ENCODE data around the gene DDX54.

The DDX54 gene

DNA sequence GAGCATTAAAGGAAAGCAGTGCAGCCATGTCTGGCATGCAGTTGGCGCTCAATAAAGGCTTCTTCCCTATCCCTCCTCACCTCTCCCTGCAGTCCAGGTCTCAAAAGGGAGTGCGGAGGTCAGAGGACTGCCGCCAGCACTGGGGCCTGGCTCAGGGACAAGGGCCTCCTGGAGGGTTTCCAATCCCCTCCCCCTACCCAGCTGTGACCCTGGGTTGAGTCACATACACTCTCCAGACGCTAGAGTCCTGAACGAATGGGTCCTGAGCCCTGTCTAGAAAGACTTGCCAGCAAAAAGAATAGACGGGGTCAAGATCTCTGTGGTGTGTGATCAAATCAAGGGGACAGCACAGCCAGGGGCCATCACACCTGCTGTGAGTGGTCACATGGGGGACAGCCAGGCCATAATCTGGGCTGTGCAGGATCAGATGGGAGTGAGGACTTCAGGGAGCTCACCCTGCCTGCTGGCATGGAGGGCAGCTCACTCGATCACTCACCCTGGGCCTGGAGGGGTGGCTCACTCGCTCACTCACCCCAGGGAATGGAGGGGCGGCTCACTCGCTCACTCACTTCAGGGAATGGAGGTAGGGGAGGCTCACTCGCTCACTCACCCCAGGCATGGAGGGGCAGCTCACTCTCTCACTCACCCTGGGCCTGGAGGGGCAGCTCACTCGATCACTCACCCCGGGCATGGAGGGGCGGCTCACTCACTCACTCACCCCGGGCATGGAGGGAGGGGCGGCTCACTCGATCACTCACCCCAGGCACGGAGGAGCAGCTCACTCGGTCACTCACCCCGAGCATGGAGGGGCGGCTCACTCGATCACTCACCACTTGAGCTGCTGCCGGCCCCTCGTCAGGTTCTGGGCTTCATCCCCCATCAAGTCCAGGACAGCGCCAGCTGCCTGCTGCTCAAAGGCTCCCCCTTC, 22.9 kb downstream of the DDX54 start:
- DNase-seq (ENCODE audit: low spot score), result no peak

GRCh38 chr12:113161415-113162016, 23.8 kb downstream of the DDX54 start:
- peak; percentile 78 for DNase-seq (ENCODE audit: low spot score)

DNA sequence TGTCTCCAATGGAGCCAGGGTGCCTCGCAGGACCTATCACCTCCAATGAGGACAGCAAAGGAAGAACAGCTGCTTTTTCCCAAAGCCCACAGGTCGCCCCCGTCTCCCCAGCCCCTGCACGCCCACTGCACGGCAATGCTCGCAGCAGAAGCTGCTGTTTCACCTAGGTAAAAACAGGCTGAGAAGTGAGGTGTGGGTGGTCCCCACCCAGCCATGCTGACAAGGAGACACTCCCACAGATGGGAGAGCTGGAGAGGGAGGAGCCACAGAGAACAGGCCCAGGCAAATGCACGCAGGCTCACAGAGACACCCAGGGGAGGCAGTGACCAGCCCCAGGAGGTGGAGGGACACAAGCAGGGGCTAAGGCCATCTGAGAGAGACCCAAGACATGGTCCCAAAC, 25.3 kb downstream of the DDX54 start:
- DNase-seq (ENCODE audit: low spot score), result no peak

DNA sequence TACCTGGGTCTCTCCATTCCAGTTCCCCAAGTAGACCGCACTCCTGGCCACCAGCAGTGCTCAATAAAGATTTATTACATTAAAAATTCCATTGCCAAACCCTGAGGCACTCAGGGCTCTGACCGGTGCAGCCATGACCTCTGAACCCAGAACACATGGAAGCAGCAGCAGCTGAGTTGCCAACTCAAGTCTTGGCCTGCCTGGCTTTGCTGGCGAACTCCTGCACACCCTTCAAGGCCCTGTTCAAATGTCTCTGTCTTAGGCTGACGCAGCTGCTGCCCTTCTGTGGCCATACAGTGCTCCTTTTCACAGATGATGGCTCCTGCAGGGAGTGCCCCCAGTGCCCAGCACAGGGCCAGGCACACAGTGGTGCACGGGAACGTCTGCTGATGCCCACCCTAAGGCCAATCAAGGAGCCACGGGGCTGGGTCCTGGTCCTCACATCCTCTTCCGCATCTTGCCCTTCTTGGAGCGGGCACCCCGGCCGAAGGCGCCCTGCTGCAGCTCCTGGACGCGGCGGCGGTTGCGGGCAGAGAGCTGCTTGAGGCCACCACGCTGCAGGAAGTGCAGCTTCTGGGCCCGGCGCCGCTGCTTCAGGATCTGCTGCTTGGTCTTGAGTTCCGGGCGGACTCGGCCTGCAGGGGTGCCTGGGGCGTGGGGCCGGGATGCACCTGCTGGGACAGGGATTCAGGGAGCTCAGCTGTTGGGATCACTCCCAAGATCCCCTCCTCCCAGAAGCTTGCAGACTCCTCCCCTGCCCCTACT, 26.7 kb downstream of the DDX54 start:
- no peak for DNase-seq (ENCODE audit: low spot score)

DNA sequence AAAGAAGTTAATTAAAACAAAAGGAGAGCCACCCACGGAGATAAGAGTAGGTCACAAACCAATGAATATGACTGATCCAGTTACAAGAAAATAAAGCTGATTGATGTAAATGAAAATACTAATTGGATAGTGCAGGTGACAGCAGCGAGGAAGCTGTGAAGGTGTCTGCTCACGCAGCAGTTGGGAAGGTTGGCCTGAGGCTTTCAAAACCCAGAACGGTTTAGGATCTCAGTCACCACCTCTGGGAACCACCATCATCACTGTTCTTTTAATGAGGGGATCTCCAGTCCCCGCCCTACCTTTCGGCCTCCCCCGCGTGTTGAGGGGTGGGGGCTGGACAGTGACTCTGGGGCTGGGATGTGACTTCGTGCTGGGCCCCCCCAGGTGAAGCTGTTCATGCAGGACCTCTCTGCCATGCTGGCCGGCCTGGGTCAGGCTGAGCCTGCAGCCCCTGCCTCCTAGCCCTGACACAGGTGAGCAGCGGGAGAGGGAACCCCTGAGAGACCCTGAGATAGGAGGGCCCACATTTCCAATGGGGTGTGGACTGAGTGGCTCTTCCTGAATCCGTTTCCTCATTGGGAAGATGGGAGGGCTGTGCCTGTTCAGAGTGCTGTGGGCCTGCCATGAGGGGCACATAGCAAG, 27.9 kb downstream of the DDX54 start:
- DNase-seq (ENCODE audit: low spot score), result no peak

DNA sequence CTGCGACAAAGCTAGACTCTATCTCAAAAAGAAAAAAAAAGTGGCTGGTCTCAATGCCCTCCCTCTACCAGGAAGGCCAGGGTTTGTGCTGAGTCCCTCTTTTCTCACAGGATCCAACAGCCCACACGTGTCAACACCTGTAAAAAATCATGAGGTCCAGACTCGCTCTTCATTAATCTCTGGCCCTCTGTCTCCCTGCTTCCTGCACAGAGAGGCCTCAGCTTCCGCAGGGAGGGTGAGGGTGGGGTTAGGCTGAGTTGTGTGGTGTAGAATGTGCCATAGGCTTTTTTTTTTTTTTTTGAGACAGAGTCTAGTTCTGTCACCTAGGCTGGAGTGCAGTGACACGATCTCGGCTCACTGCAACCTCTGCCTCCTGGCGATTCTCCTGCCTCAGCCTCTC, 29.6 kb downstream of the DDX54 start:
- no peak for DNase-seq (ENCODE audit: low spot score)

DNA sequence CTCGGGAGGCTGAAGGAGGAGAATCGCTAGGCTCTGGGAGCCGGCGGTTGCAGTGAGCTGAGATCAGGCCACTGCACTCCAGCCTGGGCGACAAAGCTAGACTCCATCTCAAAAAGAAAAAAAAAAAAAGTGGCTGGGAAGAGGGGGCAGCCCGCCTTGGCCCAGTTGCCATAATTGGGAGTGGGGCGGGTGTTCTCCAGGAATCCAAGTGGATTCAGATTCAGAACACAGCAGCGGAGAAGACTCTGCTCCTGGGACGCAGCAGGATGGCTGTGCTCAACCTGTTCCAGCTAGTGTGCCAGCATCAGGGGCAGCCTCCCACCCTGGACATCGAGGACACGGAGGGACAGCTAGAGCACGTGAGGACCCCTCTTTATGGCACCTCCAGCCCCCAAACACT, 30.2 kb downstream of the DDX54 start:
- DNase-seq (ENCODE audit: low spot score), result no peak

GRCh38 chr12:113154351-113154973, 30.8 kb downstream of the DDX54 start:
- DNase-seq (ENCODE audit: low spot score), result no peak

DNA sequence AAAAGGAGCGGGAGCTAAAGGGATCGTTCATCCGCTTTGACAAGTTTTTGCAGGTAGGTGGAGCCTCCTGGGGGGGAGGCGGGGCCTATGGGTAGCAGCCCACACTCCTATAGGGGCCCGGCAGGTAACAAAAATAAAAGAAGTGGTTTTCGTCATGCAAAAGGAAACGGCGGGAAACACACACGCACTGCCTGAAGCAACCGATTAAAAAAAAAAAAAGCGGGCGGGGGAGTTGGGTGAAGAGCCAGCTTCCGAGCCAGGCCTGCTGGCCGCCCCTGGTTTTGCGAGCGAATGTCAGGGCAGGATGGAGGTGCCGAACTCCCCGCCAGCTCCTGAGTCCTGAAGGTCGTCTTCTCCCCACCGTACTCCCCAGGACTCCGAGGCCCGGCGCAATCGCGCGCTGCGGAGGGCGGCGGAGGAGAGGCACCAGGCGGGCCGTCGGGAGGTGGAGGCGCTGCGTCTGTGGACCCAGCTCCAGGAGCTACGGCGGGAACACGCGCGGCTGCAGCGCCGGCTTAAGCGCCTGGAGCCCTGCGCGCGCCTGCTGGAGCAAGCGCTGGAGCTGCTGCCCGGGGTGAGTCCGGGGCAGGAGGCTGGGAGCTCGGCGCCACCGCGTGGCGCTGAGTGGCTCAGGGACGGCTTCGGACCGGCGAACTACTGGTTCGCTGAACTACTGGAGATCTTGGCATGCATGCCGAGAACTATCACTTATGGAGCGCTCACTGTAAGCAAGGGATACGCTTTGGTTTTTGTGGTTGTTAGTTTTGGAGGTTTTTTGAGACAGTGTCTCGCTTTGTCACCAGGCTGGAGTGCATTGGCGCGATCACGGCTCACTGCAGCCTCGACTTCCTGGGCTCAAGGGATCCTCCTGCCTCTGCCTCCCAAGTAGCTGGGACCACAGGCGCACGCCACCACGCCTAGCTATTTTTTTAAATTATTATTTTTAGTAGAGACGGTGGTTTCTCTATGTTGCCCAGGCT, 32.2 kb downstream of the DDX54 start:
- DNase-seq (ENCODE audit: low spot score), result peak; percentile 86

GRCh38 chr12:113152196-113152834, 33.0 kb downstream of the DDX54 start:
- DNase-seq (ENCODE audit: low spot score), result no peak

DNA sequence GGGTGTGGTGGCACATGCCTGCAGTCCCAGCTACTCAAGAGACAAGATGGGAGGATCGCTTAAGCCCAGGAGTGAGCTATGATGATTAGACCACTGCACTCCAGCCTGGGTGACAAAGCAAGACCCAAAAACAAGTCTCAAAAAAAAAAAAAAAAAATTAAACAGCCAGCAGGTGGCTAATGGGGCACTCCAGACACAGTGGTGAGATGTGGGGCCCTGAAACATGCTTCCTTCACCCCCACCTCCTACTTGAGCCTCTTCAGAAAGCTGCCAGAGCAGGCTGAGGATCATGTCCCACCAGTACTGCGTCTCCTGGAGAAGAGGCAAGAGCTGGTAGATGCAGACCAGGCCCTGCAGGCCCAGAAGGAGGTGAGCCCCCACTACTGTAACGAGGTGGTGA, 33.6 kb downstream of the DDX54 start:
- no peak for DNase-seq (ENCODE audit: low spot score)

DNA sequence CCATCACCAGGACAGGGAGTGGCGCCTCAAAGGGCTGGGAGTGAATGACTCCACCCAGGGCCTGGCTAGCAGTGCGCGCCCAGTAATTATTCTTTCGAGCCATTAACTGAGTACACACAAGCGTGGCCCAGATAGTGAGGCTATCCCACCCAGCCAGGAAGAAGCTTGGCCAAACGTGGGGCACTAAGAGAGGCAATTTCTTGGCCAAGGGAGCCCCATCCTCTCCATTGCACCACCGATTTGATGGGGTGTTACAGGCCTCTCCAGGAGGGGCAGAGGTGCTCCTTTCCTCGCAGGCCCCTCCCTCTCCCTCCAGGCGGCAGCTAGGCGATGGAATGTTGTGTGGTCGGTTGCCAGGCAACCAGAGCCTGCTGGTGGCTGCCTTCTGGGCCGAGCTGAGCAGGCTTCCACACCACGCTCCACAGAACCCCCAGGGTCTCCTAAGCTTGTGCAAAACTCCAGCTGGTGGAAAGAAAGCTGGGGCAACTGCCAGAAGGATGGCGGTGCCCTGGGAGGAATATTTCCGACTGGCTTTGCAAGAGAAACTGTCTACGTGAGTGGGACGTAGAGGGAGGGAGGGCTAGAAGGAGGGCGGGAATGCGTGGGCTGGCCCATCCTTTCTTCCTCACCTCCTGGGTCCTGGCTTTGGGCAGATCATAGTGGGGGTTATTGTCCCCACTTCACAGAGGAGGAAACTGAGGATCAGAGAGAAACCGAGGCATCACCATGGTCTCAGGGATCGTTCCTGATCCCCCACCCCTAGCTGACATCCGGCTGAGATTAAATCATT, 35.7 kb downstream of the DDX54 start, which contains the start of gene CFAP73:
CFAP73 (plus strand) TSS at position 364 of the 790 bp plus-strand sequence; CDS start at position 498, 134 bp downstream.
- DNase-seq (ENCODE audit: low spot score), result peak; percentile 88

DNA sequence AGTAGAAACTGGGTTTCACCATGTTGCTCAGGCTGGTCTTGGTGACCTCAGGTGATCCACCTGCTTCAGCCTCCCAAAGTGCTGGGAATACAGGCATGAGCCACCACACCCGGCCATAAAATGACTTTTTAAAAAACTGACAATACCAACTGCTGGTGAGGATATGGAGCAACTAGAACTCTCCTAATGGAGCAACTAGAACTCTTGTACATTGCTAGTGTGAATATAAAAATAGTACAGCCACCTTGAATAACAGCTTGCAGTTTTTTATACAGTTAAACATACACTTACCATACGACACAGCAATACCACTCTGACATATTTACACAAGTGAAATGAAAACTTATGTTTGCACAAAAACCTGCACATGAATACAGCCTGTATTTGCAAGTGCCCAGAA, 38.3 kb downstream of the DDX54 start:
- no peak for DNase-seq (ENCODE audit: low spot score)

GRCh38 chr12:113145720-113146551, 39.3 kb downstream of the DDX54 start:
- no peak for DNase-seq (ENCODE audit: low spot score)

GRCh38 chr12:113144806-113145205, 40.5 kb downstream of the DDX54 start:
- DNase-seq (ENCODE audit: low spot score), result no peak

GRCh38 chr12:113143959-113144358, 41.3 kb downstream of the DDX54 start:
- DNase-seq (ENCODE audit: low spot score), result no peak

GRCh38 chr12:113142886-113143332, 42.4 kb downstream of the DDX54 start:
- DNase-seq (ENCODE audit: low spot score), result no peak
